Esophagus squamous epithelium (tissue), 4 donors: Measurements from ENCODE around the gene QRSL1.
"Not testable (repeated sequence)": the region's sequence is repeated elsewhere in the genome, so short reads cannot be mapped to it uniquely, and the experiment has no call there.

Source experiments
- POLR2A ChIP-seq, 4 donors: fragments of 450-650 bp; IDR thresholded peaks; one replicate each; pipeline ENCODE4 v1.6.1; 2017; ENCODE audit warnings: antibody characterized with exemption in 4 of 4, mild to moderate bottlenecking in 4 of 4, moderate library complexity in 3 of 4
- TF ChIP-seq, protein P1 (sequence below), 6 experiments: fragments of 450-650 bp in 4 of 6; fragments of 200-600 bp in 2 of 6; sonication (generic) in 2 of 6; IDR thresholded peaks; one replicate each; pipeline ENCODE4 v1.5.1; 2016 to 2019; ENCODE audit warnings: antibody characterized with exemption in 6 of 6, mild to moderate bottlenecking in 4 of 6, moderate library complexity in 4 of 6

DNA sequence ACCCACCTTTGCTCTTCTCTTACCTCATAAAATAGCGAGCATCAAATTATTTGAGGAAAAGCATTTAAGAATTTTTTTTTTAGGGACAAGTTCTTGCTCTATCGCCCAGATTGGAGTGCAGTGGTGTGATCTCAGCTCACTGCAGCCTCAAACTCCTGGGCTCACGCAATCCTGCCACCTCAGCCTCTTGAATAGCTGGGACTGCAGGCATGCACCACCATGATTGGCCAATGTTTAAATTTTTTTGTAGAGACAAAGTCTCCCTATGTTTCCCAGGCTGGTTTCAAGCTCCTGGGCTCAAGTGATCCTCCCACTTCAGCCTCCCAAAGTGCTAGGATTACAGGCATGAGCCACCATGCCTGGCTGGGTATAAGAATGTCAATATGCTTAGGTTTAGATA is 71.8 kb downstream of the QRSL1 start:
- not testable (repeated sequence) for TF ChIP-seq POLR2A (IDR thresholded peaks at IDR 0.05)
- TF ChIP-seq, protein P1, sequence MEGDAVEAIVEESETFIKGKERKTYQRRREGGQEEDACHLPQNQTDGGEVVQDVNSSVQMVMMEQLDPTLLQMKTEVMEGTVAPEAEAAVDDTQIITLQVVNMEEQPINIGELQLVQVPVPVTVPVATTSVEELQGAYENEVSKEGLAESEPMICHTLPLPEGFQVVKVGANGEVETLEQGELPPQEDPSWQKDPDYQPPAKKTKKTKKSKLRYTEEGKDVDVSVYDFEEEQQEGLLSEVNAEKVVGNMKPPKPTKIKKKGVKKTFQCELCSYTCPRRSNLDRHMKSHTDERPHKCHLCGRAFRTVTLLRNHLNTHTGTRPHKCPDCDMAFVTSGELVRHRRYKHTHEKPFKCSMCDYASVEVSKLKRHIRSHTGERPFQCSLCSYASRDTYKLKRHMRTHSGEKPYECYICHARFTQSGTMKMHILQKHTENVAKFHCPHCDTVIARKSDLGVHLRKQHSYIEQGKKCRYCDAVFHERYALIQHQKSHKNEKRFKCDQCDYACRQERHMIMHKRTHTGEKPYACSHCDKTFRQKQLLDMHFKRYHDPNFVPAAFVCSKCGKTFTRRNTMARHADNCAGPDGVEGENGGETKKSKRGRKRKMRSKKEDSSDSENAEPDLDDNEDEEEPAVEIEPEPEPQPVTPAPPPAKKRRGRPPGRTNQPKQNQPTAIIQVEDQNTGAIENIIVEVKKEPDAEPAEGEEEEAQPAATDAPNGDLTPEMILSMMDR (IDR thresholded peaks at IDR 0.05) = not testable (repeated sequence)
